Measurements from ENCODE around the gene FBXO48.

DNA sequence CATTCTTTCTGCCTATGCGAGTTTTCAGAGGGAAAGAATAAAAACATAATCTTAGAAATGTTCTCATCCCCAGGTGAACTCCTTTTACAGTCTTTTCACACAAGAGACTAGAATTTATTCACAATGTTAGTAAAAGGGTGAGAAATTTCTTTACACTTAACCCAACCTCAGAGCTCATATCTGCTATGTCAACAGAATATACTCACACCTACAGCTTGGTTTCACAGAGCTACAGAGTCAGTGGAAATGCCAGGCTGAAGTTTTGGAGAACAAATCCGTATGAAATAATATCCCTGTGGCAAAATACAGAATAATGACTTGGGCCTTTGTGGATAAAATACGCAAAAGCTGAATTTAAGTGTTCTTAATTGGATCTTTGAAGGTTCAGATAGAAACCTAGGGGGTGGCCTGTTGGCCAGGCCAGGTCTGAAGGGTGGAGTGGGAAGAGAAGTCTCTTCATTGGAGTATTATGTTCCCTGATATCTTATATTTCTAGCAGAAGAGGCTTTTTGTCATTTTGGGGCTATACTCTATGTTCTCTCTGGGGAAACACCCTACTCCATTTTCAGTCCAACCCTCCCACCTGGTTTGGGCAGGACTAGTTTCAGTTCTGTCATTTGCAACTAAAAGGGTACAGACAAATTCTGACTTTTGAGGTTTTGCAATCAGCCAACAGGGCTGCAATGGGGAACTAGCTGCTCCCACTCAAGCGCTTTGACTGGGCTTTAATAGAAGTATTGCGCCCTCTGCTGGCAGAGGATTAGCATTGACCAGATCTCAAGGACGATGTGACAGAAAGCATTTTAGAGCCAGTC is 25.7 kb downstream of the FBXO48 start:
- TF ChIP-seq, protein P1, sequence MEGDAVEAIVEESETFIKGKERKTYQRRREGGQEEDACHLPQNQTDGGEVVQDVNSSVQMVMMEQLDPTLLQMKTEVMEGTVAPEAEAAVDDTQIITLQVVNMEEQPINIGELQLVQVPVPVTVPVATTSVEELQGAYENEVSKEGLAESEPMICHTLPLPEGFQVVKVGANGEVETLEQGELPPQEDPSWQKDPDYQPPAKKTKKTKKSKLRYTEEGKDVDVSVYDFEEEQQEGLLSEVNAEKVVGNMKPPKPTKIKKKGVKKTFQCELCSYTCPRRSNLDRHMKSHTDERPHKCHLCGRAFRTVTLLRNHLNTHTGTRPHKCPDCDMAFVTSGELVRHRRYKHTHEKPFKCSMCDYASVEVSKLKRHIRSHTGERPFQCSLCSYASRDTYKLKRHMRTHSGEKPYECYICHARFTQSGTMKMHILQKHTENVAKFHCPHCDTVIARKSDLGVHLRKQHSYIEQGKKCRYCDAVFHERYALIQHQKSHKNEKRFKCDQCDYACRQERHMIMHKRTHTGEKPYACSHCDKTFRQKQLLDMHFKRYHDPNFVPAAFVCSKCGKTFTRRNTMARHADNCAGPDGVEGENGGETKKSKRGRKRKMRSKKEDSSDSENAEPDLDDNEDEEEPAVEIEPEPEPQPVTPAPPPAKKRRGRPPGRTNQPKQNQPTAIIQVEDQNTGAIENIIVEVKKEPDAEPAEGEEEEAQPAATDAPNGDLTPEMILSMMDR (conservative IDR thresholded peaks at IDR 0.05; ENCODE audit: low read depth, low read length) = peak; percentile 93
- TF ChIP-seq CEBPB (IDR thresholded peaks at IDR 0.05; ENCODE audit: low read depth, low read length) (peak; percentile 90), POLR2A (IDR thresholded peaks at IDR 0.05; ENCODE audit: low read depth, low read length) (no peak), MAZ (IDR thresholded peaks at IDR 0.05; ENCODE audit: borderline replicate concordance, low read depth, low read length) (no peak), MXI1 (IDR thresholded peaks at IDR 0.05; ENCODE audit: borderline replicate concordance, low read depth, low read length) (no peak), RFX5 (IDR thresholded peaks at IDR 0.05; ENCODE audit: low read depth, low read length) (no peak), MAFK (IDR thresholded peaks at IDR 0.05; ENCODE audit: low read depth, low read length) (no peak), CHD1 (IDR thresholded peaks at IDR 0.05; ENCODE audit: low read depth, low read length) (no peak)

Data from IMR-90 (cell line).